ENCODE measurements around the gene IGFBP6.

- no peak for TF ChIP-seq CTCF (IDR thresholded peaks at IDR 0.05; ENCODE audit: low read depth, low read length, missing input control)
- no peak for TF ChIP-seq ZBTB33 (IDR thresholded peaks at IDR 0.05)
- no peak for TF ChIP-seq MAX (IDR thresholded peaks at IDR 0.05)
- TF ChIP-seq SP1 (IDR thresholded peaks at IDR 0.05), result no peak
- TF ChIP-seq RAD21 (IDR thresholded peaks at IDR 0.05), result no peak
Observed at GRCh38 chr12:53058674-53059433, 38.6 kb upstream of the IGFBP6 start.

Data from liver (tissue), 3 donors.